Gastrocnemius medialis (tissue), 4 donors: ENCODE data around the gene EIF4E3. TPM values are rescaled to one million over a fixed set of nuclear protein-coding genes. Genes with fewer than 3 reads are reported as not detected.

Source experiments
- ATAC-seq, 2 donors: fragments of 150-250 bp; one replicate each; pipeline ENCODE4 v1.9.1; 2016
- DNase-seq, 2 donors: peaks; one replicate each; pipeline ENCODE4 v3.0.0-alpha.2; 2019
- H3K27ac ChIP-seq, 4 donors: fragments of 200-600 bp; sonication (generic); 1 replicate in 1 of 4; 2 replicates in 3 of 4; pipeline ENCODE4 v1.5.1; 2016 to 2018; ENCODE audit warnings: mild to moderate bottlenecking in 2 of 4, moderate library complexity in 1 of 4
- H3K27me3 ChIP-seq, 3 donors: fragments of 200-600 bp; sonication (generic) in 2 of 3; 1 replicate in 1 of 3; 2 replicates in 2 of 3; pipeline versions ENCODE4 v1.5.1 to v1.6.0; 2016 to 2019; ENCODE audit warnings: mild to moderate bottlenecking in 1 of 3, moderate library complexity in 1 of 3
- H3K36me3 ChIP-seq, 2 donors: fragments of 200-600 bp; sonication (generic) in 1 of 2; one replicate each; pipeline ENCODE4 v1.5.1; 2017 to 2018
- H3K4me1 ChIP-seq, 2 donors: fragments of 200-600 bp; sonication (generic) in 1 of 2; one replicate each; pipeline ENCODE4 v1.5.1; 2016 to 2017; ENCODE audit warnings: mild to moderate bottlenecking in 2 of 2
- H3K4me3 ChIP-seq, 4 donors: fragments of 200-600 bp; sonication (generic) in 3 of 4; 1 replicate in 1 of 4; 2 replicates in 3 of 4; pipeline ENCODE4 v1.5.1; 2016 to 2019; ENCODE audit warnings: mild to moderate bottlenecking in 2 of 4
- H3K9me3 ChIP-seq, 3 donors: fragments of 200-600 bp; sonication (generic) in 2 of 3; 1 replicate in 1 of 3; 2 replicates in 2 of 3; pipeline ENCODE4 v1.5.1; 2016 to 2019
- POLR2A ChIP-seq, 2 donors: fragments of 450-650 bp; IDR thresholded peaks; one replicate each; pipeline ENCODE4 v1.6.1; 2017; ENCODE audit warnings: antibody characterized with exemption in 2 of 2, mild to moderate bottlenecking in 2 of 2, moderate library complexity in 2 of 2
- in situ Hi-C, 4 donors: fragments of 200-750 bp; cut with MboI; loops; one replicate each; pipeline versions ENCODE4 v1.15.0 to v1.8.0; 2017; ENCODE audit warnings: low sequenced_read_pairs in 4 of 4
- intact Hi-C: fragments of 100-400 bp; cut with DNase I; formaldehyde crosslinking; loops from one replicate; pipeline ENCODE4 v1.15.1; 2023; ENCODE audit warnings: low total_unique reads
- total RNA-seq, 4 donors: library from RNA; depleted of rRNA; stranded (reverse); fragments of >200 nt; gene quantifications; one replicate each; pipeline versions ENCODE4 v1.1.0 to v1.2.3, GENCODE V29; 2016
- TF ChIP-seq, protein P1 (sequence below), 5 experiments: fragments of 450-650 bp in 3 of 5; fragments of 200-600 bp in 2 of 5; sonication (generic) in 2 of 5; IDR thresholded peaks in 4 of 5; conservative IDR thresholded peaks in 1 of 5; 1 replicate in 4 of 5; 2 replicates in 1 of 5; pipeline ENCODE4 v1.5.1; 2016 to 2019; ENCODE audit warnings: antibody characterized with exemption in 5 of 5, mild to moderate bottlenecking in 3 of 5, moderate library complexity in 3 of 5

Gene EIF4E3
- total RNA-seq, 4 donors from 2014 or later: 25.0 to 51.0 (median 42.8) TPM

DNA sequence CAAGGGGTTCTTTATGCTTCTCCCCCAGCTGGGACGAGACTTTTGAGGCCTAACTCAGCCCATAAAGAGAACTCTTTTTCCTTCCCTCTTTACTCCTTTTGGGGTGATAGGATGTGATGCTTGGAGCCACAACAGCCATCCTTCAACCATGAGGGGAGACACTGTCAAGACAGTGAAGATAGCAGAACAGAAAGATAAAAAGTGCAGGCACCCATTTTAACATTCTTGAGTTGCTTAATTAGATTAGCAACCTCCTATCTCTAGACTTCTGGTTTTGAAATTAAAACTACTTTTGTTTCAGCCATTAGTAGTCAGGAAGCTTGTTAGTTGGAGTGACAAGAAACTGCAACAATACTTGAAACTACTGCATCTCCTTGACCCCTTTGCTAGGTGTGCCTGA is 34.9 kb upstream of the EIF4E3 start:
- TF ChIP-seq, protein P1, sequence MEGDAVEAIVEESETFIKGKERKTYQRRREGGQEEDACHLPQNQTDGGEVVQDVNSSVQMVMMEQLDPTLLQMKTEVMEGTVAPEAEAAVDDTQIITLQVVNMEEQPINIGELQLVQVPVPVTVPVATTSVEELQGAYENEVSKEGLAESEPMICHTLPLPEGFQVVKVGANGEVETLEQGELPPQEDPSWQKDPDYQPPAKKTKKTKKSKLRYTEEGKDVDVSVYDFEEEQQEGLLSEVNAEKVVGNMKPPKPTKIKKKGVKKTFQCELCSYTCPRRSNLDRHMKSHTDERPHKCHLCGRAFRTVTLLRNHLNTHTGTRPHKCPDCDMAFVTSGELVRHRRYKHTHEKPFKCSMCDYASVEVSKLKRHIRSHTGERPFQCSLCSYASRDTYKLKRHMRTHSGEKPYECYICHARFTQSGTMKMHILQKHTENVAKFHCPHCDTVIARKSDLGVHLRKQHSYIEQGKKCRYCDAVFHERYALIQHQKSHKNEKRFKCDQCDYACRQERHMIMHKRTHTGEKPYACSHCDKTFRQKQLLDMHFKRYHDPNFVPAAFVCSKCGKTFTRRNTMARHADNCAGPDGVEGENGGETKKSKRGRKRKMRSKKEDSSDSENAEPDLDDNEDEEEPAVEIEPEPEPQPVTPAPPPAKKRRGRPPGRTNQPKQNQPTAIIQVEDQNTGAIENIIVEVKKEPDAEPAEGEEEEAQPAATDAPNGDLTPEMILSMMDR (IDR thresholded peaks at IDR 0.05 in 4 of 5, conservative IDR thresholded peaks at IDR 0.05 in 1 of 5): no peak
- no peak for TF ChIP-seq POLR2A (IDR thresholded peaks at IDR 0.05)
- intact Hi-C loops: no loop called here
- in situ Hi-C loops: no loop called here

GRCh38 chr3:71759401-71759800 is 34.2 kb upstream of the EIF4E3 start:
- Histone ChIP-seq H3K9me3 (no peaks in the 10 kb centered on the region), H3K4me3 (no peak overlapping the region), H3K27ac (no peak overlapping the region), H3K4me1 (no peaks in the 10 kb centered on the region), H3K27me3 (peaks cover 5 to 24% (median 20%) of the 10 kb centered on the region in 3 donors), H3K36me3 (no peaks in the 10 kb centered on the region)
- intact Hi-C loops (no loop called here), in situ Hi-C loops (no loop called here)
- ATAC-seq (no peak), DNase-seq (no peak)
- TF ChIP-seq POLR2A (IDR thresholded peaks at IDR 0.05): no peak
- TF ChIP-seq, protein P1 (IDR thresholded peaks at IDR 0.05 in 4 of 5, conservative IDR thresholded peaks at IDR 0.05 in 1 of 5): no peak

More for the DNA sequence above, 34.9 kb upstream of the EIF4E3 start:
- Histone ChIP-seq H3K4me1 (no peaks in the 10 kb centered on the region), H3K36me3 (no peaks in the 10 kb centered on the region), H3K27ac (no peak overlapping the region), H3K27me3 (peaks cover 5 to 21% (median 16%) of the 10 kb centered on the region in 3 donors), H3K4me3 (no peak overlapping the region), H3K9me3 (no peaks in the 10 kb centered on the region)
- ATAC-seq: no peak
- DNase-seq: no peak

DNA sequence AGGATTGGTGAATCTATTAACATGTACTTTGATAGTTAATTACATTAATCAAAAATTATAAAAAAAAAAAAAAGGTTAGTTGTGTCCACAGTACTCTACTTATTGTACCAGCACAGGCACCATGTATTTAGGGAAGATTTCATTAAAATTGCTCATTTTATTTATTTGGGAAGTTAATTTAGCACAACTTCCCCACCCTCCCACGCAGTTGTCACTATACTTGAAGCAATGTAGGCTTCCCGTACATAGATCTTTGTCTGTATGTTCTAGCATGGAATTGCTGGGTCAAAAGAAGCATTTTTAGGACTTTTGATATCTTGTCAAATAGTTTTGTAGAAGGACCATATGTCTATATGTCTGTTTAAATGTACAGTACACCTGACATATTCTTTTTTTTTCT is 32.9 kb upstream of the EIF4E3 start:
- Histone ChIP-seq H3K27me3 (peaks cover 5 to 24% (median 21%) of the 10 kb centered on the region in 3 donors), H3K9me3 (no peaks in the 10 kb centered on the region), H3K36me3 (no peaks in the 10 kb centered on the region), H3K4me3 (no peak overlapping the region), H3K4me1 (no peaks in the 10 kb centered on the region), H3K27ac (no peak overlapping the region)
- intact Hi-C loops: no loop called here
- in situ Hi-C loops: no loop called here
- no peak for DNase-seq
- no peak for ATAC-seq
- TF ChIP-seq, protein P1 (IDR thresholded peaks at IDR 0.05 in 4 of 5, conservative IDR thresholded peaks at IDR 0.05 in 1 of 5): no peak
- no peak for TF ChIP-seq POLR2A (IDR thresholded peaks at IDR 0.05)

DNA sequence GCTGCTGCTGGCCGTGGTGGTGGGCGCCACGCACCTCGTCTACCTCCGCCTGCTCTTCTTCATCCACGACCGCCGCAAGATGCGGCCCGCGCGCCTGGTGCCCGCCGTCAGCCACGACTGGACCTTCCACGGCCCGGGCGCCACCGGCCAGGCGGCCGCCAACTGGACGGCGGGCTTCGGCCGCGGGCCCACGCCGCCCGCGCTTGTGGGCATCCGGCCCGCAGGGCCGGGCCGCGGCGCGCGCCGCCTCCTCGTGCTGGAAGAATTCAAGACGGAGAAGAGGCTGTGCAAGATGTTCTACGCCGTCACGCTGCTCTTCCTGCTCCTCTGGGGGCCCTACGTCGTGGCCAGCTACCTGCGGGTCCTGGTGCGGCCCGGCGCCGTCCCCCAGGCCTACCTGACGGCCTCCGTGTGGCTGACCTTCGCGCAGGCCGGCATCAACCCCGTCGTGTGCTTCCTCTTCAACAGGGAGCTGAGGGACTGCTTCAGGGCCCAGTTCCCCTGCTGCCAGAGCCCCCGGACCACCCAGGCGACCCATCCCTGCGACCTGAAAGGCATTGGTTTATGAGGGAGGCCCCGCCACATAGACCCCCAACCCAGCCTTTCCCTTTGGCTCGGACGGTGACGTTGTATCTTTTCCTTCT is 29.5 kb upstream of the EIF4E3 start:
- intact Hi-C loops (no loop called here), in situ Hi-C loops (no loop called here)
- DNase-seq: no peak
- H3K4me3 ChIP-seq: peak overlapping the region in 2 of 4 donors; percentile 15 to 43
- no peak for ATAC-seq
- H3K27me3 ChIP-seq: peaks cover 11 to 30% (median 13%) of the 10 kb centered on the region in 3 donors
- H3K27ac ChIP-seq: no peak overlapping the region
- H3K4me1 ChIP-seq: no peaks in the 10 kb centered on the region
- TF ChIP-seq, protein P1 (IDR thresholded peaks at IDR 0.05 in 4 of 5, conservative IDR thresholded peaks at IDR 0.05 in 1 of 5): no peak
- no peak for TF ChIP-seq POLR2A (IDR thresholded peaks at IDR 0.05)
- H3K36me3 ChIP-seq: no peaks in the 10 kb centered on the region
- no peaks in the 10 kb centered on the region for H3K9me3 ChIP-seq
